GM18858 (cell line): ENCODE data around the gene PLTP.

Source experiments
- ATAC-seq: cut with Tn5 transposase; IDR thresholded peaks from one replicate; pipeline ENCODE4 v1.9.1; 2021; ENCODE audit not compliant: unreplicated experiment

Gene PLTP

DNA sequence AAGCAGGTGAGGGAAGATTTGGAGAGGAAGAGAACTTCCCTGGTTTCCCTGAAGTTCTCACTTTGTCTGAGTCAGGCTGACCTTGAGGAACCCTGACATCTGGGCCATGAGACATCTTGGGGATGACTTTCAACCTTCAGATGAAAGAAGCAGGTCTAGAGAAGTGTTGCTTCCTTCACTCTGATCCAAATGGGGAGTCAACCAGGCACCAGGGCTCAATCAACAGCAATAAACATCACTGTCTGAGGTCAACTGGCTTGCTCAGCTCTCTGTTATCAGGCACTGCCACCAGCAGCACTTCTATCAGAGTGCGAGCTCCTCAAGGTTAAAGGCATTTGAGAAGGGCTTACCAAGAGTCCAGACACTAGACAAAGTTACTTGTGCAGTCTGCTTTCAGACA lies 61.0 kb downstream of the PLTP start:
- no peak for ATAC-seq

DNA sequence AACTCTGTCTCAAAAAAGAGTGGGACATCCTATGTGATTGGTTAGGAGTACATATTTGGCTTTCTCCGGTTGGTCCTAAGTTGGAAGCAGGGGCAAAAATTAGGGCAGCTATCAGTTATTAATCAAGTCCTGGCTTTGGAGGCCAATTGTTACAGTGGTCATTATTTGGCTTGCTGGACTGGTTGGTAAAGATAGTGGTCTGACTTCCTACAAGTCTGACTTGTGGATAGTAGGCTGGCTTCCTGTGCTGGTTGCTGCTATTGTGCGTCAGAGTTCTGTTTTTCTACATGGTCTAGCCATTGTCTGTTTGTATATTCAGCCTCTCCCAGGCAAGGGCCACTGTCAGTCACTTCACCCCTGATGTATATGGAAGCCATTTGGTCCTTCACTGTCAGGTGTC lies 61.7 kb downstream of the PLTP start:
- ATAC-seq = no peak

DNA sequence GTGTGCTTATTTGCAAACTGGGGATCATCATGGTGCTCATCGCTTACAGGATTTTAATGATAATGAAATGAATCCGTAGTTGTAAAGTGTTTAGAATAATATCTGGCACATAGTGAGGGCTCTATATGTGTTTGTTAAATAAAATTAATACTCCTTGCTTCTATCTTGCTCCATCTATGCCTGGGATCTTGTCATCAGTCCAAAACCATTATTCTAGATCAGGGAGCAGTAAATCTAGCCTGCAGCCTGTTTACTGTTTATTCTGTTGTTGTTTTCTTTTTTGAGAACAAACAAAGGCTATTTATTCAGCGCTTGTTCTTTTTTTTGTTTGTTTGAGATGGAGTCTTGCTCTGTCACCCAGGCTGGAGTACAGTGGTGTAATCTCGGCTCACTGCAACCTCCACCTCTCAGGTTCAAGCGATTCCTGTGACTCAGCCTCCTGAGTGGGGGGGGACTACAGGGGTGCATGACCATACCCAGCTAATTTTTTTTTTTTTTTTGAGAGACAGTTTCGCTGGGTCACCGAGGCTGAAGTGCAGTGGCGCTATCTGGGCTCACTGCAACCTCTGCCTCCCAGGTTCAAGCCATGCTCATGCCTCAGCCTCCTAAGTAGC lies 62.9 kb downstream of the PLTP start:
- ATAC-seq = no peak
